ENCODE data around the gene CHD5. TPM values are rescaled to one million over a fixed set of nuclear protein-coding genes. Genes with fewer than 3 reads are reported as not detected.
"Not testable (repeated sequence)": the region's sequence is repeated elsewhere in the genome, so short reads cannot be mapped to it uniquely, and the experiment has no call there.

Gene CHD5
- total RNA-seq, 1 experiment from 2014 or later: 62.9 TPM

- H3K4me3 ChIP-seq (ENCODE audit: low read depth in 2 of 2, low read length in 2 of 2): no peak overlapping the region
- peaks cover 14% of the 10 kb centered on the region for H3K4me1 ChIP-seq (ENCODE audit: control insufficient read depth, insufficient read depth, low read length)
- 0 out of 2 replicates have a peak, but pooled peaks cover 6% of the 10 kb centered on the region for H3K36me3 ChIP-seq (ENCODE audit: control insufficient read depth, insufficient read depth, low read length)
- POLR2A ChIA-PET: no interaction called here
- CTCF ChIA-PET: interaction anchor here (0.5 to 0.6 kb wide), 2 partner anchors 9 to 12 kb away, joined by 3 read pairs; no protein-coding TSS in a partner anchor
- no TSS peak for BruUV-seq (replicated peaks)
- intact Hi-C loops (cut with micrococcal nuclease; ENCODE audit: unreplicated experiment) (no loop called here), in situ Hi-C loops (cut with HindIII; ENCODE audit: low pct_unique_long_range_greater_than_20kb, low sequenced_read_pairs) (no loop called here)
- TF ChIP-seq REST (IDR thresholded peaks at IDR 0.05; ENCODE audit: insufficient read depth in 1 of 2, low read depth in 2 of 2, low read length in 1 of 2): no peak
- no peak for TF ChIP-seq TCF7L2 (IDR thresholded peaks at IDR 0.05; ENCODE audit: low read depth, low read length)
- TF ChIP-seq POLR2AphosphoS5 (IDR thresholded peaks at IDR 0.05; ENCODE audit: low read depth, low read length): peak; percentile 58
- TF ChIP-seq, protein P1, sequence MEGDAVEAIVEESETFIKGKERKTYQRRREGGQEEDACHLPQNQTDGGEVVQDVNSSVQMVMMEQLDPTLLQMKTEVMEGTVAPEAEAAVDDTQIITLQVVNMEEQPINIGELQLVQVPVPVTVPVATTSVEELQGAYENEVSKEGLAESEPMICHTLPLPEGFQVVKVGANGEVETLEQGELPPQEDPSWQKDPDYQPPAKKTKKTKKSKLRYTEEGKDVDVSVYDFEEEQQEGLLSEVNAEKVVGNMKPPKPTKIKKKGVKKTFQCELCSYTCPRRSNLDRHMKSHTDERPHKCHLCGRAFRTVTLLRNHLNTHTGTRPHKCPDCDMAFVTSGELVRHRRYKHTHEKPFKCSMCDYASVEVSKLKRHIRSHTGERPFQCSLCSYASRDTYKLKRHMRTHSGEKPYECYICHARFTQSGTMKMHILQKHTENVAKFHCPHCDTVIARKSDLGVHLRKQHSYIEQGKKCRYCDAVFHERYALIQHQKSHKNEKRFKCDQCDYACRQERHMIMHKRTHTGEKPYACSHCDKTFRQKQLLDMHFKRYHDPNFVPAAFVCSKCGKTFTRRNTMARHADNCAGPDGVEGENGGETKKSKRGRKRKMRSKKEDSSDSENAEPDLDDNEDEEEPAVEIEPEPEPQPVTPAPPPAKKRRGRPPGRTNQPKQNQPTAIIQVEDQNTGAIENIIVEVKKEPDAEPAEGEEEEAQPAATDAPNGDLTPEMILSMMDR (IDR thresholded peaks at IDR 0.05): no peak
- no peak for TF ChIP-seq SIN3A (IDR thresholded peaks at IDR 0.05; ENCODE audit: borderline replicate concordance, insufficient read depth, low read depth, low read length)
- DNase-seq (ENCODE audit: low read depth, low spot score) (no peak), ATAC-seq (no peak)
- no peaks in the 10 kb centered on the region for H3K27me3 ChIP-seq (ENCODE audit: control insufficient read depth, insufficient read depth, low read length)
- H3K9me3 ChIP-seq (ENCODE audit: control insufficient read depth, insufficient read depth, low read depth, low read length): no peaks in the 10 kb centered on the region
- no peak overlapping the region for H3K27ac ChIP-seq (ENCODE audit: low read length)
Observed at GRCh38 chr1:6221210-6221784, 41.2 kb upstream of the CHD5 start.

- ChIA-PET CTCF (interaction anchor here (0.6 kb wide), 1 partner anchor 10 kb away, joined by 4 read pairs; no protein-coding TSS in a partner anchor), POLR2A (no interaction called here)
- Histone ChIP-seq H3K27ac (ENCODE audit: low read length) (0 out of 2 replicates have a peak overlapping the region, but pooled peaks have one; percentile 29), H3K9me3 (ENCODE audit: control insufficient read depth, insufficient read depth, low read depth, low read length) (no peaks in the 10 kb centered on the region), H3K27me3 (ENCODE audit: control insufficient read depth, insufficient read depth, low read length) (no peaks in the 10 kb centered on the region), H3K4me1 (ENCODE audit: control insufficient read depth, insufficient read depth, low read length) (peaks cover 14% of the 10 kb centered on the region), H3K36me3 (ENCODE audit: control insufficient read depth, insufficient read depth, low read length) (0 out of 2 replicates have a peak, but pooled peaks cover 6% of the 10 kb centered on the region), H3K4me3 (ENCODE audit: low read depth in 2 of 2, low read length in 2 of 2) (no peak overlapping the region)
- no peak; the same call in 1 of the 2 replicates for TF ChIP-seq POLR2AphosphoS5 (IDR thresholded peaks at IDR 0.05; ENCODE audit: low read depth, low read length)
- no peak for TF ChIP-seq TCF7L2 (IDR thresholded peaks at IDR 0.05; ENCODE audit: low read depth, low read length)
- no peak for TF ChIP-seq REST (IDR thresholded peaks at IDR 0.05; ENCODE audit: insufficient read depth in 1 of 2, low read depth in 2 of 2, low read length in 1 of 2)
- TF ChIP-seq, protein P1 (IDR thresholded peaks at IDR 0.05): no peak
- intact Hi-C loops (cut with micrococcal nuclease; ENCODE audit: unreplicated experiment): no loop called here
- no peak for DNase-seq (ENCODE audit: low read depth, low spot score)
- 0 out of 2 replicates have a peak, but pooled peaks have one; percentile 11 for ATAC-seq
- no TSS peak for BruUV-seq (replicated peaks)
- in situ Hi-C loops (cut with HindIII; ENCODE audit: low pct_unique_long_range_greater_than_20kb, low sequenced_read_pairs): no loop called here
Observed at GRCh38 chr1:6220236-6220635, 40.1 kb upstream of the CHD5 start.

- H3K9me3 ChIP-seq (ENCODE audit: control insufficient read depth, insufficient read depth, low read depth, low read length); H3K36me3 ChIP-seq (ENCODE audit: control insufficient read depth, insufficient read depth, low read length); in situ Hi-C loops (cut with HindIII; ENCODE audit: low pct_unique_long_range_greater_than_20kb, low sequenced_read_pairs); H3K27ac ChIP-seq (ENCODE audit: low read length); intact Hi-C loops (cut with micrococcal nuclease; ENCODE audit: unreplicated experiment); H3K4me3 ChIP-seq (ENCODE audit: low read depth in 2 of 2, low read length in 2 of 2); BruUV-seq (replicated peaks); POLR2A ChIA-PET; H3K4me1 ChIP-seq (ENCODE audit: control insufficient read depth, insufficient read depth, low read length); DNase-seq (ENCODE audit: low read depth, low spot score); ATAC-seq; H3K27me3 ChIP-seq (ENCODE audit: control insufficient read depth, insufficient read depth, low read length): not testable (repeated sequence)
- CTCF ChIA-PET: interaction anchor here (0.6 kb wide), 1 partner anchor 11 kb away, joined by 4 read pairs; no protein-coding TSS in a partner anchor
Observed at GRCh38 chr1:6219641-6220040, 39.5 kb upstream of the CHD5 start.
